GM23248 (cell line): ENCODE data around the gene TNS3.

Experiments used
- EZH2 ChIP-seq: fragments of 200-600 bp; sonication (generic); IDR thresholded peaks from 2 replicates; pipeline ENCODE4 v1.6.1; 2018; ENCODE audit warnings: antibody characterized with exemption, mild to moderate bottlenecking; ENCODE audit not compliant: insufficient read depth, poor library complexity, severe bottlenecking
- EZH2phosphoT487 ChIP-seq: fragments of 200-600 bp; sonication (generic); IDR thresholded peaks from 2 replicates; pipeline ENCODE4 v1.6.1; 2018; ENCODE audit warnings: antibody characterized with exemption, moderate library complexity, mild to moderate bottlenecking, low read depth; ENCODE audit not compliant: insufficient read depth

GRCh38 chr7:47358944-47359588 is 222.8 kb downstream of the TNS3 start:
- TF ChIP-seq EZH2 = no peak
- TF ChIP-seq EZH2phosphoT487 = no peak
